Uterus (tissue), 2 donors: ENCODE measurements around the gene AKR7A2.

Source experiments
- POLR2A ChIP-seq, 2 donors: fragments of 450-650 bp; IDR thresholded peaks; one replicate each; pipeline ENCODE4 v1.6.1; 2016; ENCODE audit warnings: antibody characterized with exemption in 2 of 2, mild to moderate bottlenecking in 1 of 2, moderate library complexity in 1 of 2
- TF ChIP-seq, protein P1 (sequence below), 4 experiments: fragments of 200-600 bp in 2 of 4; fragments of 450-650 bp in 2 of 4; sonication (generic) in 2 of 4; IDR thresholded peaks; one replicate each; pipeline ENCODE4 v1.5.1; 2016 to 2019; ENCODE audit warnings: antibody characterized with exemption in 4 of 4, mild to moderate bottlenecking in 2 of 4, moderate library complexity in 1 of 4

DNA sequence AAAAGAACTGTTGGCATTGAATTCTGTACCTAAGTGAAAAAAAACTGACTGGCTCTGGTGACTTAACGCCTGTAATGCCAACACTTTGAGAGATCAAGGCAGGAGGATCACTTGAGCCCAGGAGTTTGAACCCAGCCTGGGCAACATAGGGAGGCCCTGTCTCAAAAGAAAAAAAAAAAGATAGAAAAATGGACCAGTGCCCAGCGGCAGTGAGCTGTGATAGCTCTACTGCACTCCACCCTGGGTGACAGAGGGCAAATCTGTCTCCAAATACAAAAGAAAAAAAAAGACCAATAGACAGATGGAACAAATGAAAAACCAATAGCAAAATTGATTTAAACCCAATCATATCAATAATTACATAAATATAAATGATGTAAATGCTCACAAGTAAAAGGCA, 22.7 kb downstream of the AKR7A2 start:
- TF ChIP-seq, protein P1, sequence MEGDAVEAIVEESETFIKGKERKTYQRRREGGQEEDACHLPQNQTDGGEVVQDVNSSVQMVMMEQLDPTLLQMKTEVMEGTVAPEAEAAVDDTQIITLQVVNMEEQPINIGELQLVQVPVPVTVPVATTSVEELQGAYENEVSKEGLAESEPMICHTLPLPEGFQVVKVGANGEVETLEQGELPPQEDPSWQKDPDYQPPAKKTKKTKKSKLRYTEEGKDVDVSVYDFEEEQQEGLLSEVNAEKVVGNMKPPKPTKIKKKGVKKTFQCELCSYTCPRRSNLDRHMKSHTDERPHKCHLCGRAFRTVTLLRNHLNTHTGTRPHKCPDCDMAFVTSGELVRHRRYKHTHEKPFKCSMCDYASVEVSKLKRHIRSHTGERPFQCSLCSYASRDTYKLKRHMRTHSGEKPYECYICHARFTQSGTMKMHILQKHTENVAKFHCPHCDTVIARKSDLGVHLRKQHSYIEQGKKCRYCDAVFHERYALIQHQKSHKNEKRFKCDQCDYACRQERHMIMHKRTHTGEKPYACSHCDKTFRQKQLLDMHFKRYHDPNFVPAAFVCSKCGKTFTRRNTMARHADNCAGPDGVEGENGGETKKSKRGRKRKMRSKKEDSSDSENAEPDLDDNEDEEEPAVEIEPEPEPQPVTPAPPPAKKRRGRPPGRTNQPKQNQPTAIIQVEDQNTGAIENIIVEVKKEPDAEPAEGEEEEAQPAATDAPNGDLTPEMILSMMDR (IDR thresholded peaks at IDR 0.05), result no peak
- TF ChIP-seq POLR2A (IDR thresholded peaks at IDR 0.05), result no peak
